ENCODE measurements around the gene GSK3A. TPM values are rescaled to one million over a fixed set of nuclear protein-coding genes. Genes with fewer than 3 reads are reported as not detected.

GSK3A gene
- total RNA-seq, 1 experiment from 2014 or later = 25.0 TPM

DNA sequence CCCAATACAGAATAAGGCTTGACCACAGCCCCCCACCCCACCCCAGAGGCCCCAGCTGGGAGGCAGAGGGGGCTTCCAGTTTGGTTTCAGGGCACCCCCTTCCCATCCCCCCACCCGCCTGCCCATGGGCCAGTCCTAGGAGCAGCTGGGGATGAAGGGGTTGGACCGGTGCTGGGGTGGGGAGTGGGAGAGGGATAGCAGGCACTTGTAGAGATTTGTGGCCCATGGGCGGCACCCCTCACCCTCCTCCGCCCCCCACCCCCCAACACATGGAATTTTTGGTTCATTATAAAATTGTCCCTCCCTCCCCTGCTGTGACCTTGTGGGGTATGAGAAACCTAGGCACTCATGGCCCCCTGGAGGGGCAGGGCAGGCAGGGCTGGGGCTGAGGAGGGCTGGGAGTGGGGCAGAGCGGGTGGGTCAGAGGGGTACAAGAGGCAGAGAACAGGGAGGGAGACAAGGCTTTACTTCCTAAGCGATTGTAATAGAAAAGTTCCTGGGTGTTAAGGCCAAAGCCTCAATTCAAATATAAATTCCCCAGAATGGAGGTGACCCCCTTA, 5.3 kb upstream of the GSK3A start:
- ChIA-PET POLR2A (ENCODE audit: unreplicated experiment) (no interaction called here), CTCF (no interaction called here)
- Histone ChIP-seq H3K4me2 (ENCODE audit: low read length) (no peak overlapping the region), H4K20me1 (ENCODE audit: low read length) (no peaks in the 10 kb centered on the region), H3K27ac (ENCODE audit: low read length) (no peak overlapping the region), H3K9me2 (replicated peaks; ENCODE audit: low read length) (no peaks in the 10 kb centered on the region), H3K36me3 (ENCODE audit: low read depth, low read length) (no peaks in the 10 kb centered on the region), H3F3A (ENCODE audit: low read length, unreplicated experiment) (no peaks in the 10 kb centered on the region), H3K4me3 (ENCODE audit: low read length) (no peak overlapping the region), H3K27me3 (ENCODE audit: low read length) (no peaks in the 10 kb centered on the region), H2AFZ (ENCODE audit: low read length) (no peak overlapping the region), H3K79me2 (ENCODE audit: low read length) (peaks cover 30% of the 10 kb centered on the region), H3K4me1 (ENCODE audit: insufficient read depth, low read length) (peaks cover 8% of the 10 kb centered on the region), H3K9ac (ENCODE audit: low read length) (no peak overlapping the region), H3K9me3 (ENCODE audit: low read length) (no peaks in the 10 kb centered on the region)
- DNase-seq (no peak), ATAC-seq (no peak)
- intact Hi-C loops (cut with micrococcal nuclease) = no loop called here
- no TSS peak for BruUV-seq (replicated peaks)
- no peak for TF ChIP-seq EZH2phosphoT487 (IDR thresholded peaks at IDR 0.05; ENCODE audit: borderline replicate concordance, low read length)

DNA sequence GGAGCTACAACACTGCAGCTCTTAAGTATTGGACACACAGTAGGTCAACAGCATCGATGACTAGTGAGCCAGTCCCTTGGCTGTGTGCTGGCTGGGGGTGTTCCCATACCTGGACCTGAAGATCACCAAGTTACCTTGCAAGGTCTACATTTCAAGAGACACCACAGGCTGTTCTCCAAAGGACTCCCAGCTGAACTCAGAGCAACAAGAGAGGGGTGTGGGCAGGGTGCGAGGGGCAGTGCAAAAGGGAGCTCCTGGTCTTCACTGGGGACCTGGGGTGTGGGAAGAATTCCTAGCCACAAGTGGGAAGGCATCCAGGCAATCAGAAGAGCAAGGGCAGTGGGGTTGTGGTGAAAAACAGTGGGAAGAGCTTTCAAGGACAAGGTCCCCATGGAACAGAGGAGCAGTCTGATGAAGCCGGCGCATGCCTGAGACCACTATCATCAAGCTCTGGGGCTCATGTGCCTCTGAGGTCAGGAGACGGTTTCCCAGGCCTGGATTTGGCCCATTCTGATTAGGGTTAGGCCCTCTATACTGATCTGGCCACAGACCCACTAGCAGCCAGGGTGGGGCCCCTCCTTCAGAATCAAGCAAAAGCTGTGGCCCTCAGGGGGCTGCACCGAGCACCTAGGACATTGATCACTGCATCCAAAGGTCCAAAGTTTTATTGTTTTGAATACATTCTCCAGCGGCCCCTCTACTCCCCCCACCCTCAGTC, 4.7 kb upstream of the GSK3A start:
- no peak overlapping the region for H3K4me3 ChIP-seq (ENCODE audit: low read length)
- H4K20me1 ChIP-seq (ENCODE audit: low read length) = no peaks in the 10 kb centered on the region
- H3K4me1 ChIP-seq (ENCODE audit: insufficient read depth, low read length) = peaks cover 4% of the 10 kb centered on the region; the same call in 1 of the 2 replicates
- no peak for ATAC-seq
- ChIA-PET POLR2A (ENCODE audit: unreplicated experiment) (no interaction called here), CTCF (interaction anchor here (0.8 to 1.4 kb wide), 2 partner anchors 23 to 149 kb away, joined by 3 read pairs; no protein-coding TSS in a partner anchor)
- intact Hi-C loops (cut with micrococcal nuclease) = no loop called here
- H3K4me2 ChIP-seq (ENCODE audit: low read length) = no peak overlapping the region
- peaks cover 25% of the 10 kb centered on the region for H3K79me2 ChIP-seq (ENCODE audit: low read length)
- no TSS peak for BruUV-seq (replicated peaks)
- no peak overlapping the region for H3K9ac ChIP-seq (ENCODE audit: low read length)
- no peaks in the 10 kb centered on the region for H3F3A ChIP-seq (ENCODE audit: low read length, unreplicated experiment)
- no peak overlapping the region for H3K27ac ChIP-seq (ENCODE audit: low read length)
- no peak overlapping the region for H2AFZ ChIP-seq (ENCODE audit: low read length)
- no peaks in the 10 kb centered on the region for H3K27me3 ChIP-seq (ENCODE audit: low read length)
- no peaks in the 10 kb centered on the region for H3K9me3 ChIP-seq (ENCODE audit: low read length)
- no peaks in the 10 kb centered on the region for H3K9me2 ChIP-seq (replicated peaks; ENCODE audit: low read length)
- H3K36me3 ChIP-seq (ENCODE audit: low read depth, low read length) = no peaks in the 10 kb centered on the region
- no peak for TF ChIP-seq EZH2phosphoT487 (IDR thresholded peaks at IDR 0.05; ENCODE audit: borderline replicate concordance, low read length)
- TF ChIP-seq EZH2 (IDR thresholded peaks at IDR 0.05; ENCODE audit: low read length, unreplicated experiment) = no peak
- TF ChIP-seq, protein P1, sequence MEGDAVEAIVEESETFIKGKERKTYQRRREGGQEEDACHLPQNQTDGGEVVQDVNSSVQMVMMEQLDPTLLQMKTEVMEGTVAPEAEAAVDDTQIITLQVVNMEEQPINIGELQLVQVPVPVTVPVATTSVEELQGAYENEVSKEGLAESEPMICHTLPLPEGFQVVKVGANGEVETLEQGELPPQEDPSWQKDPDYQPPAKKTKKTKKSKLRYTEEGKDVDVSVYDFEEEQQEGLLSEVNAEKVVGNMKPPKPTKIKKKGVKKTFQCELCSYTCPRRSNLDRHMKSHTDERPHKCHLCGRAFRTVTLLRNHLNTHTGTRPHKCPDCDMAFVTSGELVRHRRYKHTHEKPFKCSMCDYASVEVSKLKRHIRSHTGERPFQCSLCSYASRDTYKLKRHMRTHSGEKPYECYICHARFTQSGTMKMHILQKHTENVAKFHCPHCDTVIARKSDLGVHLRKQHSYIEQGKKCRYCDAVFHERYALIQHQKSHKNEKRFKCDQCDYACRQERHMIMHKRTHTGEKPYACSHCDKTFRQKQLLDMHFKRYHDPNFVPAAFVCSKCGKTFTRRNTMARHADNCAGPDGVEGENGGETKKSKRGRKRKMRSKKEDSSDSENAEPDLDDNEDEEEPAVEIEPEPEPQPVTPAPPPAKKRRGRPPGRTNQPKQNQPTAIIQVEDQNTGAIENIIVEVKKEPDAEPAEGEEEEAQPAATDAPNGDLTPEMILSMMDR (conservative IDR thresholded peaks at IDR 0.05; ENCODE audit: low read depth, low read length) = no peak
- DNase-seq = no peak

DNA sequence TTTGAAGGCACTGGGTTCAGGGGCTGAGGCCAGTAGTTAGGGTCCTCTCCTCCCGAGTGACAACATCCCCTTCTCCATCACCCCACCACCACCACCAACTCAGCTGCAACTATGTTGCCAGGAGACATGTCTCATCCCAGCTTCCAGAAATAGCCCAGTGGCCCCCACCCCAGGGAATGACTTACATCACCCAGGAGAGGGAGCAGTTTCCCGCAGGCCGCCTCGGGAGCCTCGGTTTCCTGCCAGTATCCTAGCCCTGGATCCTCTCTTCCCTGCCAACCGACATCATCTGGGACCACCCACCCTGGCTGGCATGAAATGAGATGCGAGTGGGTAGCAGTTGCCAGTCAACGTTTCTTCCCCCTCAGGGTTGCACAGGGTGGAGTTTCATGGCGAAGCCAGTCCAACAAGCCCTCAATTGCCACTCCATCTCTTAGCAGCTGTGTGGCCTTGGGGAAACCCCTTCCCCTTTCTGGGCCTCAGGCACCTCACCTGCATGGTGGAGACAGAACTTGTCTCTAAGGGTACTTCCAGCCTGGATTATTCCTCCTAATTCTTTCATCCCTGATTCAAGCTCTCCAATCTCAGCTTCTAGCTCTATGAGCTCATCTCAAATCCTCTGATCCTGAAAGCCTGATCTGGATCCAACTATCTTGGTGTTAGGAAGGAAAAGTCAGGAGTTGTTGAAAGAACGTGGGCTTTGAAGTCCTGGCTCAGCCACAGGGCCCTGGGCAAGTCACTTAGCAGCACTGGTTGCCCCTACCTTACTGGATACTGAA, 3.9 kb upstream of the GSK3A start:
- Histone ChIP-seq H3K4me2 (ENCODE audit: low read length) (no peak overlapping the region), H3F3A (ENCODE audit: low read length, unreplicated experiment) (no peaks in the 10 kb centered on the region), H3K36me3 (ENCODE audit: low read depth, low read length) (no peaks in the 10 kb centered on the region), H3K9ac (ENCODE audit: low read length) (no peak overlapping the region), H3K27me3 (ENCODE audit: low read length) (no peaks in the 10 kb centered on the region), H3K4me1 (ENCODE audit: insufficient read depth, low read length) (peaks cover 1% of the 10 kb centered on the region), H3K79me2 (ENCODE audit: low read length) (peaks cover 25% of the 10 kb centered on the region), H3K9me3 (ENCODE audit: low read length) (no peaks in the 10 kb centered on the region), H2AFZ (ENCODE audit: low read length) (no peak overlapping the region), H3K9me2 (replicated peaks; ENCODE audit: low read length) (no peaks in the 10 kb centered on the region), H3K4me3 (ENCODE audit: low read length) (no peak overlapping the region), H3K27ac (ENCODE audit: low read length) (no peak overlapping the region), H4K20me1 (ENCODE audit: low read length) (no peaks in the 10 kb centered on the region)
- ATAC-seq = no peak
- intact Hi-C loops (cut with micrococcal nuclease) = no loop called here
- peak; percentile 63 for DNase-seq
- ChIA-PET POLR2A (ENCODE audit: unreplicated experiment) (no interaction called here), CTCF (interaction anchor here (0.8 to 1.4 kb wide), 3 partner anchors 24 to 150 kb away, joined by 3 read pairs; no protein-coding TSS in a partner anchor)
- TF ChIP-seq, protein P1 (conservative IDR thresholded peaks at IDR 0.05; ENCODE audit: low read depth, low read length) = peak; percentile 60
- TF ChIP-seq EZH2 (IDR thresholded peaks at IDR 0.05; ENCODE audit: low read length, unreplicated experiment) = no peak
- no TSS peak for BruUV-seq (replicated peaks)
